Activated gamma-delta T cell (primary cell): ENCODE measurements around the gene GIMAP7.
"Not testable (repeated sequence)": the region's sequence is repeated elsewhere in the genome, so short reads cannot be mapped to it uniquely, and the experiment has no call there.

ENCODE experiments used
- DNase-seq: peaks from one replicate; lab custom pipeline; 2025; lab: John Stamatoyannopoulos, UW

The GIMAP7 gene

DNA sequence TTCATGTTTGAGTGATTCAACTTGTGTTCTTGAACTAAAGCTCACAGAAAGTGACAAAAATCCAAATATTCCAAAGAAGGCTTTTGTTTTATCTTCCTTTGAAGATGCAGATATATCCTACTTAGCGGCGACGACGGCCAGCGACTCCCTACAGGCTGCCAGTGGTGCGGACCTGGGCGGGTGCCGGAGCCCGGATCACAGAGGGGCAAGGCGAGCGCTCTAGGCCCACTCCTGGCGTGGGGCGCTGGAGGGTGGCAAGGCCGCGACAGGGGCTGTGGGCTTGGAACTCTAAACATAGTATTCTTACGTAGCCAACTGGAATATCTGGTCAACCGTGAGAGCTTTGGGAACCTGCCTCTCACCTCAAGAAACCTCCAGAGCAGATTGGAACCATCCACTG lies 914 bp upstream of the GIMAP7 start:
- no peak for DNase-seq

DNA sequence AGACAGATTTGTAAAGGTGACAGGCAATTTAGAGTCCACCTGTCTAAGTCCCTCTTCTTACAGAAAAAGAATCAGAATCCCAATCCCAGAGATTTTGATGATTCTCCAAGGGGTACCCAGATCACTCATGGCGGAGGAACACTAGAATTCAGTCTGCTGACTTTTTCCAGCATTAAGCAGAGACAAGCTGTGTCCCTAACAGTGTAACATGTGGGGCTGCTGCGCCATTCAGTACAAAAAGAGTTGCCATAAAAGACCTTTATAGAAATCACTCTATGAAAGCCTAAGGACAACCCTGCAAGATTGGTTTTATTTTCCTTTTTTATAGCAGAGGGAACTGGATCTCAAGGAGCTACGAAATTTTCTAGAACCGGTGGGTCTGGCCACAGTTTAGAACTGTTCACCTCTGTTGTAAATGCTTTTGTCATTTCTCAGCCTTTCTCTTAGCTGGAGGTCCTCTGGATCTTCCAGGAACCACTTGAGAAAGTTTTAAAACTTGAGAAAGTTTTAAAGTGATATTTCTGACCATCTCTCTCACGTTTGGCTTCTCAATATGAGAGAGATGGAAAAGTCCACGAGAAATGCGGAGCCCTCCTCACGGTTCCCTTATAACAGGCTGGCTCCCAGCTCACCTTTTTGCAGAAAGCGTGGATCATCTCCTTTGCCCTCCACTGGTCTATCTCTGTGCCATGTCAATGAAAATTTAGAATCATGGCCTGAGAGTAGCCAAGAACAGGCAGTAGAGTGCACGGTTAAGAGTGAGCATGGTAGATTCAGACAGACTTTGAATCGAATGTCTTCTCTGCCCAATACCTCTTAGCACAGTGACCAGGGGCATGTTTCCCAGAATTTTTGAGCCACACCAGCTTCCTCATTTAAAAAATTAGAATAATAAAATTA lies 826 bp downstream of the GIMAP7 start:
- DNase-seq: no peak

DNA sequence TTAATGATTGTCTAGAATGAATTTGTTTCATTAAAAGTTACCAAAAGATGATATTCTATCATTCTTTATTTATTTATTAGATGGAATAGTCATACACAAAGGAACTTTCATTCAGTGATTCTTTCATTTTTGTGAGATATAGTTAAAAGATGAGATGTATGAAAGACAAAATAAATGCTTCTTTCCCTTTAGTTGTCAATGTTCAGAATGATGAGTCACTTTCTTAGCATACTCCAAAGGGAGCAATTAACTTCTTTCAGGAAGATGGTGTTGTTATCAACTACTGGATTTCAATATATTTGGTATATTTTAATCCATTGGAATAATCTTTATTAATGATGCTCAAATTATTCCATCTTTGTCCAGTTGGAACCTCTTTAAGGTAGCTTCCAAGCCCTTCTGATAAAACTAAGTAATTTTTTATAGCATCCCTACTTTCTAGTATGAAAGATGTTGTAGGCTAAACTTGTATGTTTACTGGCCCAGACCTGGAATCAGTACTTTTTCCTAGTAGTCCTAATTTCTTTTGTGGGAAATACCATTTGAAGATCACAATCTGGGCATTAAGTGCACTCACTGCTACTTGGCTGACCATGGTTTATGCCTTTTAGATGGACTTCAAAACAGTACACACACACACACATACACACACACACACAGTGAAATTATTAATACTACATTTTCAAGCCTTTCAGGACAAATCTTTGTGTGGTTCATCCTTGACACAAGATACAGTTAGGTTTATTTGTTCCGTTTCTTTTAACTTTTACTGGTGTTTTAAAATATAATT lies 2.5 kb downstream of the GIMAP7 start:
- no peak for DNase-seq

DNA sequence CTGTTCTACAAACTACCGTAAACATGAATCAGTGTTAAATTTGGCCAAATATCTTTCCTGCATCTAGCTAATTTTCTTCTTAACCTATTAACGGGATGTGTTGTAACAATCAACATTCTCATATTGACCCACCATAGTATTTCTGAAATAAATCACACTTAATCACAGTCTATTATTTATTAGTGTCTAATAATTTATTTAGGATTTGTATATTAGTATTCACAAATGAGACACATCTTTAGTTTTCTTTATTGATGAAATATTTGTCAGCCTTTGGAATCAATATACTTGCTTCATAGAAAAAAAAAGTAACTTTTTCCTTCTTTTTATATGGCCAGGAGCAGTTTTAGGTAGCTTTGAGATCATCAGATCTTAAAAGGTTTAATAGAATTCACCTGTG lies 4.6 kb downstream of the GIMAP7 start:
- DNase-seq: no peak

DNA sequence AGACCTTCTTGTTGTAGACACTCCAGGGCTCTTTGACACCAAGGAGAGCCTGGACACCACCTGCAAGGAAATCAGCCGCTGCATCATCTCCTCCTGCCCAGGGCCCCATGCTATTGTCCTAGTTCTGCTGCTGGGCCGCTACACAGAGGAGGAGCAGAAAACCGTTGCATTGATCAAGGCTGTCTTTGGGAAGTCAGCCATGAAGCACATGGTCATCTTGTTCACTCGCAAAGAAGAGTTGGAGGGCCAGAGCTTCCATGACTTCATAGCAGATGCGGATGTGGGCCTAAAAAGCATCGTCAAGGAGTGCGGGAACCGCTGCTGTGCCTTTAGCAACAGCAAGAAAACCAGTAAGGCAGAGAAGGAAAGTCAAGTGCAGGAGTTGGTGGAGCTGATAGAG lies 5.5 kb downstream of the GIMAP7 start:
- DNase-seq: no peak

- not testable (repeated sequence) for DNase-seq
Observed at GRCh38 chr7:150522931-150523330, 8.3 kb downstream of the GIMAP7 start.

GRCh38 chr7:150524018-150524417 lies 9.3 kb downstream of the GIMAP7 start:
- no peak for DNase-seq

- DNase-seq: no peak
Observed at GRCh38 chr7:150531704-150532103, 17.0 kb downstream of the GIMAP7 start.

- DNase-seq: no peak
Observed at GRCh38 chr7:150538259-150538658, 23.6 kb downstream of the GIMAP7 start.

DNA sequence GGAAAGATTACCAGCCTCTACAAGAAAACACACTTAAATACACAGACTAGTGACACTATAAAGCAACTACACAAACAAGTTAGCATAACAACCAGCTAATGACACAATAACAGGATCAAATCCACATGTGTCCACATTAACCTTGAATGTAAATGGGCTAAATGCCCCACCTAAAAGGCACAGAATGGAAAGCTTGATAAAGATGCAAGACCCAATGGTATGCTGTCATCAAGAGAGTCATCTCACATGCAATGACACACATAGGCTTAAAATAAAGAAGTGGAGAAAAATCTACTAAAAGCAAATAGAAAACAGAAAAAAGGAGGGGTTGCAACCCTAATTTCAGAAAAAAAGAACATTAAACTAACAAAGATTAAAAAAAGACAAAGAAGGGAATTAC lies 38.5 kb downstream of the GIMAP7 start:
- DNase-seq: no peak

- no peak for DNase-seq
Observed at GRCh38 chr7:150556521-150557138, 42.0 kb downstream of the GIMAP7 start.

DNA sequence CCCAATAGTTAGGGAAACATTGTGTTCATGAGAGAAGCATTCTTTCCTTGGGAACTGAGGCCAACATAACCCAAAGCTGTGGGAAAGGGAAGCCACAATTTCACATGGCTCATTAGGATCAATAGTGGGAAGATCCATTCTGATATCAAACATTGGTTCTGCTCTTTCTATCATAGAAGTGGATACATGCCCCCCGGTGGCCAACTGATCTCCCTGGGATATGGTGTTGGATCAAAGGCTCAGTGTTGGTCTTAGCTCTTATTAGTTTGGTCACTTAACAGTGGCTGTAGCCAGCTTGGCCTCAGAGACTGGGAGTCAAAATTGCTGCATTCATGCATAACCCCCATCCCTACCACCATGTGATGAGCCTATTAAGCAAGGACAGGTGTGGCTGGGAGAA lies 45.8 kb downstream of the GIMAP7 start:
- DNase-seq: no peak

DNA sequence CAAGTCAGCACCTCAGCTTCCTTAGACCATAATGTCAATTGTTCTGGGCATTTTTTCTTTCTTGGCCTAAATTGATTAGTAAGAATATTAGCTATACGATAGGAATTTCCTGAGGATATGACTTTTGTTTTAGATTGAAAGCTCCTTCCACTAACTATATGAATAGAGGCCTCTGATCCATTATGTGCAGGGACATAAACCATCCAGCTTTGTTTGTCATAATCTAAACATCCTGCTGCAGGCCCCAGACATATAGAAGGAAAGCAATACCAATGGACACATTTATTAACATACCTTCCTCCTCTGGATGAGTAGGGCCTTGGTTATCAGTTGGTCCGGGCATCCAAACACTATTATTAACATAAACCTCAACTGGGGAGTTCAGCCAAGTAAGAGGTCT lies 48.2 kb downstream of the GIMAP7 start:
- DNase-seq: no peak

GRCh38 chr7:150564006-150564405 lies 49.3 kb downstream of the GIMAP7 start:
- no peak for DNase-seq

DNA sequence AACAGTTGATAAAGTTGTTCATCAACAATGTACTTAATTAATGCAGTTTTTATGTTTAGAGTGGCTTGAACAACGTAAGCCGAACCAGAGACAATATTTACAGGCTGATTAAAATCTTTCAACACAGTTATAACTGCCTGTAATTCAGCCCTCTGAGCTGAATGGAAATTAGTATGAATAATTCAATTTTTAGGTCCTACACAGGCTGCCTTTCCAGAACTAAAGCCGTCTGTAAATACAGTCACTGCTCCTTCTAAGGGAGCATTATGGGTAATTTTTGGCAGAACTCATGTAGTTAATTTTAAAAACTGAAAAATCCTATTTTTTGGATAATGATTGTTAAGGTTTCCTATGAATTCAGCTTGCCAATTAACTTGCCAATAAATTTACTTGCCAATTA lies 49.9 kb downstream of the GIMAP7 start:
- DNase-seq: no peak

GRCh38 chr7:150565239-150565638 lies 50.6 kb downstream of the GIMAP7 start:
- no peak for DNase-seq

- no peak for DNase-seq
Observed at GRCh38 chr7:150566123-150566522, 51.5 kb downstream of the GIMAP7 start.

DNA sequence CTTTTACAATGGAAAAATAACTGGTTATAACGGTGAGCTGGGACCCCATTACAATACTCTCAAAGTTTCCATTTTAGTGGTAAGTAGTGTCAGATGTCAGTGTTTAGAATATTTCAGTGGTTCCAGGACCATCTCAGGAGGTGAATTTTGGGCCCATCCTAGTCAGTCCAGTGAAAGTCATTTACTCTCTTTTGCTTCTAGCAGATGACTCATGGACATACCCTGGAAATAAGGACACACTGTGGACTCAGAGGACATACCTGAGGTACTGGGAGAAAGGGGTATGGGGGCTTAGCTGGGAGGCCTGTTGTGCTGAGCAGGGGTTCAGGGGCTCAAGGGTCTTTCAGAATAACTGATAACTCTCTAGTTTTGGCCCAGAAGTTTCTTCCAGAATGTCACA lies 51.9 kb downstream of the GIMAP7 start:
- DNase-seq: no peak

DNA sequence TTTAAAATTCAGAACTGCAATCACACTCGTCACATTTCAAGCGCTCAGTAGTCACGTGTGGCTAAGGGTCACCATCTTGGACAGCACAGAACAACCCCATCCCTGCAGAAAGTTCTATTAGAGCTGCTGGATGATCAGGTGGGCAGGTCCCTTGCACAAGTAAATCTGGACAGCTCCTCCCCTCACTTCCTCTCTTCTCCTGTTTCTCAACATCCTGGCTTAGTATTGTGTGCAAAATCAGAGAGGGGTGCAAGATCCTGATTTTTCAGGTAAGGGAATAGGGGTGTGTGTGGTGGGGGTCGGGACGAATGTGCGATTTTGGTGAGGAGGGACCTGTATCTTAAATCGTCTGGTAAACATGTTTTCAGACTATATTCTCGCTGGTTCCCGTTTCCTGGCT lies 52.5 kb downstream of the GIMAP7 start, which contains the start of gene GIMAP4:
TSS of gene GIMAP4 (plus strand) at position 222 of the 400 bp plus-strand sequence. CDS start 2,512 bp downstream, outside the sequence.
- DNase-seq: no peak

DNA sequence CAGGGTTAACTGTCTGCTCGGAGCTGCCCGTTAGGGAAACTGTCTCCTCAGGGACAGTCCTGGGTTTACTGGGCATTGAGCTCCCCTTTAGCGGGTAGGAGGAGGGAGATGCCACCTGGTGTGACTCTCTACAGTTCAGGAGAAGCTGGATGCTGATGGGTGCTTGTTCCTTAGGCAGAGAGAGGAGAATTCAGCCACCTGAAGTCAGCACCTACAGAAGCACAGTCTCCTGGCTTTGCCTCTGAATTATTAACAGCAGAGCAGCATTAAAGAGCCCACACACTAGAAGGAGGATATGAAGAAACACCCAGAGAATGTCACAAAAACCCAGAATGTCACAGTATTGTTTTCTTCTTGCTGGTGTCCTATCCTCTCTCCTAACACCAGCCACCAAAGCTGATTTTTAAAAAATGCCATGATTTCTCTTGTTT lies 53.2 kb downstream of the GIMAP7 start:
- no peak for DNase-seq

GRCh38 chr7:150568714-150569113 lies 54.0 kb downstream of the GIMAP7 start:
- DNase-seq: no peak

GRCh38 chr7:150569245-150569955 lies 54.7 kb downstream of the GIMAP7 start:
- DNase-seq: no peak
